DMS53 treated with DMSO at 0.1 percent for 48 hours (cell line): ENCODE measurements around the gene GDPD1.
"Not testable (repeated sequence)": the region's sequence is repeated elsewhere in the genome, so short reads cannot be mapped to it uniquely, and the experiment has no call there.

Experiments
- DNase-seq: peaks from one replicate; lab custom pipeline; 2025; ENCODE audit not compliant: unreplicated experiment; lab: John Stamatoyannopoulos, UW

GDPD1 gene

DNA sequence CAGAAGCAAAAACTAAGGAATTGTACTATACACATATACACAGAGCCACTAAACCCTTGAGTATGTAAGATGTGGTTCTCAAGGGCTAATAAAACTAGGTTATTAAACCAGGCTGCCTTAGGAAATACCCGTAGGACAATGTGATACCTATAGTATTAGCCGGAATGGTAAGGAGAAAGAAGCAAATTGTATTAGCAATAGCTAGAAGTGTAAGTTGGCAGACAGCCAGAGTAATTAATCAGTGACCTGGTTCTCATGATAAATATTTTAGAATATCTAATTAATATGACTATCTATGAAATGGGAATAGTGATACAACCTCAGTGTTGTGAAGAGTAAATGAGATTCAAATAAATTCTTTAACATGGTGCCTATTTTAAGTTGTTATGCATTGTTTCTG lies 18.6 kb downstream of the GDPD1 start:
- no peak for DNase-seq

DNA sequence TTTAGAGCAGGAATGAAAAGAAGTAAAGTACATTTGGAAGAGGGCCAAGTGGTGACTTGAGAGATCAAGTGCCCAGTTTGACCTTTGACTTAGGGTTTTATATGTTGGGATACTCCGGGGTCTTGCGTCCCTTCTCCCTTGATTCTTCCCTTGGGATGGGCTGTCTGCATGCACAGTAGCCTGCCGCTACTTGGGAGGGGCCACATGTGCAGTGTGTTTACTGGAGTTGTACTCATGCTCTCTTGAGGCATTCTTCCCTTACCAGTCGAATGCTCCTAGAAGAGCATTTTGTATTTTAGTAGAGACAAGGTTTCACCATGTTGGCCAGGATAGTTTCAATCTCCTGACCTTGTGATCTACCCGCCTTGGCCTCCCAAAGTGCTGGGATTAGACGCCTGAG lies 23.8 kb downstream of the GDPD1 start:
- no peak for DNase-seq

DNA sequence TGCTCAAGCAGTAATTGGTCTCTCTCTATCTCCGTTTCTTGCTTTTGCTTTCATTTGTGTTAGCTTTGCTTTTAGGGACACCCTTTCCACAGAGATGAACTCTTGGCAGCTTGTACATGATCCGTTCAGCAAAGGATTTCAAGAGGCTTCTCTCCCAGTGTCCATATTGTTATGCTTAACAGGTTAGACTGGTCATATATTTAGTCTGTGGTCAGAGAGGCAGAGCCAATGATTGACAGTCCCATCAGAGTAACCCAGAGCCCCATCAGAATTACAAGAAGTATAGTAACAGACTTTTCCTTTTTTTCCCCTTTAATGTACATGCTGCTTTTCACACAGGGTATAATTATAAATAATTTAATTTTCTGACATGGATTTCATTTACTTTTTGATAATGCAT lies 34.4 kb downstream of the GDPD1 start:
- peak; percentile 47 for DNase-seq

DNA sequence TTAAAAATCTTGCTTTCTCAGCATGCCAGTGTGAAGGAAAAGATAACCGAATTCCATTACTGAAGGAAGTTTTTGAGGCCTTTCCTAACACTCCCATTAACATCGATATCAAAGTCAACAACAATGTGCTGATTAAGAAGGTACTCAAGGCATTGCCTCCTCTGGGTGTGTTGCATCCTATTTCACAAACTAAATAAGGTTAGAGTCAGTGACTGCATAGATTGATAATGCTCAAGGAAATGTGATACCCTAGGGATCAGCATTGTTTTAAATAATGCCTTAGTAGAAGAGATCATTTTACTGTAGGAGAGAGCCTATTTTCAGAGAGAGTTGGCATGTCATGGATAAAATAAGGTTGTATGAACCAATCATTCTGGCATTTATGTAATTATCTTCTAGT lies 36.8 kb downstream of the GDPD1 start:
- DNase-seq = no peak

DNA sequence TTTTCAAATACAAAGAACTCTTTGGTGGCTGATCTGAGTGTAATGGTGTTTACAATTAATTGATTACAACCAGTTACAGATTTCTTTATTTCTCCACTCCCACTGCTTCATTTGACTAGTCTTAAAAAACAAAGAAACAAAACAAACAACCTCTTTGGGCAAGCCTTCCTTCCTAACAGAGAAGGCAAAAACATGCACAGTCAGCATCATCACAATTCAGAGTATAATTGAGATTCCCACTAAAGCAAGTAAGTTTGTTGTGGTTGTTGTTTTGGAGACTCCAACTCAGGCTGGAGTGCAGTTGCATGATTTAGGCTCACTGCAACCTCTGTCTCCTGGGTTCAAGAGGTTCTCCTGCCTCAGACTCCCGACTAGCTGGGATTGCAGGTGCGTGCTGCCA lies 40.4 kb downstream of the GDPD1 start:
- DNase-seq = no peak

DNA sequence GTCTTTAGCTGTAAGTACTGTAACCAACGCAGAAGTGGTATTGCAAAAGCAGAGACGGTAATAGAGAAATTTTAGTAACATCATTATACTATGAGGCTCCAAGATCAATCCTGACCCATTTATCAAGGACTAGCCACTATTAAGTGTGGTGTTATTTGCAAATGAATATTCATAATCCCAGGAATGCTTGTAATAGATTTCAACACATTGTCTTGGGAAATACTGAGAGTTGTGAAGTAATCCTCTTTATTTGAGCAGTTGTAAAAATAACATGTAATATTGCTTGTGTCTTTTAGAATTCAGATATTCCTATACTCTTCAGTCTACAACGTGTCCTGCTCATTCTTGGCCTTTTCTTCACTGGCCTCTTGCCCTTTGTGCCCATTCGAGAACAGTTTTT lies 46.4 kb downstream of the GDPD1 start:
- no peak for DNase-seq

DNA sequence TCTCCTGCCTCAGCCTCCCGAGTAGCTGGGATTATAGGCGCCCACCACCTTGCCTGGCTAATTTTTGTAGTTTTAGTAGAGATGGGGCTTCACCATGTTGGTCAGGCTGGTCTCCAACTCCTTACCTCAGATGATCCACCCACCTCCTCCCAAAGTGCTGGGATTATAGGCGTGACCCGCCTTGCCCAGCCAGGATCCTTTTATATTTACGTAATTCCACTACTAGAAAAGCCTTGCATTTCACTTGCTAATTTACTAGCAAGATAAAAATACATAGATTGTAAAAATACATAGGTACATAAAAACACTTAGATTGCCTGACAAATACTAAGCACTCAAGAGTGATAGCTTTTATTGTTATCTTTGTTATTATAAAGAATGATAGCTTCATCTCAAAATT lies 47.5 kb downstream of the GDPD1 start:
- no peak for DNase-seq

DNA sequence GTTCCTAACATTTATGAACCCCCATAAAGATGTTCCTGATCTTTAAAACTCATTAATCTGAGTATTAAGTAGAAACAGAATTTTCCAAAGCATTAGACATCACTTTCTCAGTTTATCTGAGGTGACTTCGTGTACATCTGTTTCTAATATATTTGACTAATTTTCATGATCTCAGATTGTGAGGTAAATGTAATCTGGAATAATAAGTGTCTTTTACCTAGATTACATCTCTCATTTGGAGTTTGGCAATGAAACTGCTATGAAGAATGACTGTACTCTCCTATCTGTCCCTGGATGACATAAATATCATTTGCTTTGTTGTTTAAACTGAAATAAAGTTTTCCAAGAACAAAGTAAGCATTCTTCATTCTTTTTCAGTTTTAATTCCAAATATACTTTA lies 55.3 kb downstream of the GDPD1 start:
- no peak for DNase-seq

DNA sequence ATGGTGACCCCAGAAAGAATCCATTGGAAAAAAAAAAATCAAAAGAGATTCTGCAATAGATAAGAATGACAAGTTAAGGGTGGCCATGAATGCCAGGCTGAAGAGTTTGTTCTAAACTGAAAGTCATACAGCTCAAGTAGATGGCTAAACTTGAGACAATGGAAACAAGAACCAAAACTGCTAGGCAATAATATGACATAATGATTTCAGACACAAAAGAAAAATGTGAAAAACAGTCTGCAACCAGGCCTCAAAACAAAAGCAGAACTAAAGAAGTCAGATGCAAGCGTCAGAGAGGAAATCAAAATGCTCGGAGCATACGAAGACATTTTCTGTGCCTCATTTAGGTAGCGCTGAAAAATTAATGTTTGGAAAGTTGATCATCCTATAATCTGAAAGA lies 56.7 kb downstream of the GDPD1 start:
- no peak for DNase-seq

DNA sequence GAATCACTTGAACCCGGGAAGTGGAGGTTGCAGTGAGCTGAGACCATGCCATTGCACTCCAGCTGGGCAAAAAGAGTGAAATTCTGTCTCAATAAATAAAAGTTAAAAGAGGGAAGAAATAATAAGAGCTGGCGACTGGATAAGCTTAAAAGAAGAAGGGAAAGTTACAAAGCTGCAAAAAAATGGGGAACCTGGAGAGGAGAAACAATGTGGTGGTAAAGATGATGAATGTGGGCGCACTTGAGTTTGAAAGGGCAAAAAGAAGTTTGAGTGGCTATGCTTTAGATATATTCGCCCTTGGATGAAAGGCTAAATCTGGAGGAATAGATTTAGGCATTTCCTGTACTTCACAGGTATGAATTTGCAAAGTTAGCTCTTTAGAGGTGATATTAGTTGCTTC lies 58.1 kb downstream of the GDPD1 start:
- no peak for DNase-seq

DNA sequence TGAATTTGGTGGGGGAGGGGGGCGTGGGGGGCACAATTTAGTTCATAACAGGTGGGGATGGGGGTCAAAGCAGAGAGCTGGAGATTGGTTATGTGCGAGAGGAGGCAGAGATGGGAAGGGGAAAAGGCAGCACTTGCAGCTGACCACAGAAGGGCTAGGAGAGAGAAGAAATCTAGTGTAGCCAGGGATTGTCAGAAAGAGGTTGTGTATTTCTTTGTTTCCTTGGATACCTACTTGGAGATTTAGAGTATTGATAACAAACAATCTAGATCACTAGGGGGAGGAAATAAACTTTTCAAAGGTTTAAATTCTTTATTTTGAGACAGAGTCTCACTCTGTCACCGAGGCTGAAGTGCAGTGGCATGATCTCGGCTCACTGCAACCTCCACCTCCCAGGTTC lies 64.0 kb downstream of the GDPD1 start:
- no peak for DNase-seq

DNA sequence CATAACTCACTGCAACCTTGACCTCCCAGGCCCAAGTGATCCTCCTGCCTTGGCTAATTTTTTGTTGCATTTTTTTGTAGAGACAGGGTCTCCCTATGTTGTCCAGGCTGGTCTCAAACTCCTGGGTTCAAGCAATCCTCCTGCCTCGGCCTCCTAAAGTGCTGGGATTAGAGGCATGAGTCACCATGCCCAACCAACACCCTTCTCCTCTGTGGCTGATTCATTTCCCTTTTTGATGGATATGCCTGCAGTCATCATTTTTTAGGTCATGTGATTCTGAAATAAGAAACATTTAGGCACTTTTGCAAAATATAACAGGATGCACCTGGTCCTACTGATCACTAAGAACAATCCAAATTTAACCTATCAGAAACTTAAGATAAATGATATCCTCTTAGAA lies 67.1 kb downstream of the GDPD1 start:
- no peak for DNase-seq

DNA sequence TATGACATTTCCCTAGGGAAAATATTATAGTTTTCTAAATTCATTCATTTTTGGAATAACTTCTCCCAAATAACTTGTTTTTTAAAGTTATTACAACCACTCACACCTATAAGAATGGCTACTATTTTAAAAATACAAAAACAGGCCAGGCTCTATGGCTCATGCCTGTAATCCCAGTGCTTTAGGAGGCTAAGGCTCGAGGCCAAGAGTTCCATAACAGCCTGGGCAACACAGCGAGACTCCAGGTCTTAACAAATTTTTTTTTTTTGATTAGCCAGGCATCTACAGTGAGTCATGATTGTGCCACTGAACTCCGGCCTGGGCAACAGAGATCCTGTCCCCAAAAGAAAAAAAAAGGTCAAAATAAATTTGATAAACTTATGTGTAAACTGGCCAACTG lies 67.6 kb downstream of the GDPD1 start:
- no peak for DNase-seq

DNA sequence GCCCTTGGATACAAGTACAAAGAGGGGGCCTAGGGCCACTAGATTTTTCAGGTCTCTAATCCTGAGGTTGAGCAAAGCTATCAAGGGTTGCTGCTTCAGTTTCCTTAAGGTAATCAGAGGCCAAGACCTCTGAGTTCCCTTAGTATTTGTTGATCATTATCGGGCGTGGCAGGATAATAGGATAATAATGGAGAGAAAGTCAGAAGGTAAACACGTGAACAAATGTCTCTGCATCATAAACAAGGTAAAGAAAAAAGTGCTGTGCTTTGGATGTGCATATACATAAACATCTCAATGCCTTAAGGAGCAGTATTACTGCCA lies 69.6 kb downstream of the GDPD1 start:
- no peak for DNase-seq

DNA sequence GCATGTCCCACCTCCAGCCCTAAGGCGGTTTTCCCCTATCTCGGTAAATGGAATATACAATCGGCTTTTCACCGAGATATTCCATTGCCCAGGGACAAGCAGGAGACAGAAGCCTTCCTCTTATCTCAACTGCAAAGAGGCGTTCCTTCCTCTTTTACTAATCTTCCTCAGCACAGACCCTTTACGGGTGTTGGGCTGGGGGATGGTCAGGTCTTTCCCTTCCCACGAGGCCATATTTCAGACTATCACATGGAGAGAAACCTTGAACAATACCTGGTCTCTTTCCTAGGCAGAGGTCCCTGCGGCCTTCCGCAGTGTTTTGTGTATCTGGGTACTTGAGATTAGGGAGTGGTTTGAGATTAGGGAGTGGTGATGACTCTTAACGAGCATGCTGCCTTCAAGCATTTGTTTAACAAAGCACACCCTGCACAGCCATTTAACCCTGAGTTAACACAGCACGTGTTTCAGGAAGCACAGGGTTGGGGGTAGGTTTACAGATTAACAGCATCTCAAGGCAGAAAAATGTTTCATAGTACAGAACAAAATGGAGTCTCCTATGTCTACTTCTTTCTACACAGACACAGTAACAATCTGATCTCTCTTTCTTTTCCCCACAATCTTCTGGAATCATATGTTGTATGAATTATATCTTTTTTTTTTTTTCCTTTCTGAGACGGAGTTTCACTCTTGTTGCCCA lies 70.1 kb downstream of the GDPD1 start:
- not testable (repeated sequence) for DNase-seq

DNA sequence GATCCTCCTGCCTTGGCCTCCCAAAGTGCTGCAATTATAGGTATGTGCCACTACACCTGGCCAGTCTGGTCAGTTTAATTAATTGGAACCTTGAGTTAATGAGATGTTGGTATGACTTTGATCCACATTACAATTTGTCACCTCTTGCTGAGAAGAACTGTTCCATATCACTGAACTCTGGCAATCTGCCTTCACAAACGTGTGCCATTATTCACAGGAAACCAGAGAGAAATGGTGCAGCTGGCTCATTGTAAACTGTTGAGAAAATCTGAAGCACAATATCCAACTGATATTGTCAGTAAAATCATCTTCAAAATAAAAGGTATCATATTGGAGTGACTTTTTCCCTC lies 71.8 kb downstream of the GDPD1 start:
- no peak for DNase-seq

DNA sequence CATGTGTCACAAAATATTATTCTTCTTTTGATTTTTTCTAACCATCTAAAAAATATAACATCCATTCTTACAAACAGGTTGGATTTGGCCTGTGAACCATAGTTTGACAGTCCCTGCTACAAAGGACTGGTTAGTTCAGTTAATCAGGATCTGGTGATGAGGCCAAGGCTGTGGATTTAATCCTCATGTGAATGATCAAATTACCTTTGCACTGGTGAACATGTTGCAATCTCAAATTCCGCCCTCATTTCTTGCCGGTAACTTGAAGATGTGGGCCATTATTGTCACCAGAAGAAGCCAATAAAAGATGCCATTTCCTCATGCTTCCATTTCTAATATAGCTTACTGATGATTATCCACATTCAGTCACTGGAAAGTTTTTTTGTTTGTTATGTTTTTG lies 75.9 kb downstream of the GDPD1 start:
- no peak for DNase-seq

DNA sequence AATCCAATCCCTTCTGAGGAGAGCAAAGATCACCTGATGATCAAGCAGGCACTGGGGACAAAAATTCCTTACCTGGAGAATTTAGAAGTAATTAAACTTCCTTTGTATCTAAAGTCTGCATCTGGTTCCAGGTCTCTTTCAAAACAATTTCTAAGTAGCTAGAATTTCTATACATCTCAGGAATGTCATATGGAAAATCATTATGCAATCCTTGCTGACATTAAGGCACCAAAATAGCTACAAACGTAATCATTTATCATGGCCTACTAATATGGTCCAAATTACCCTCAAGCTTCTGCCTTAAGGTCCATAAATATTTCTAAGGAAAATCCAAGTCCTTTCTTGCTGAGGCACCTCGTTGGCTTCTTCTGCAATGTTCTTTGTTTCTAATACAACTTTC lies 78.2 kb downstream of the GDPD1 start:
- no peak for DNase-seq

DNA sequence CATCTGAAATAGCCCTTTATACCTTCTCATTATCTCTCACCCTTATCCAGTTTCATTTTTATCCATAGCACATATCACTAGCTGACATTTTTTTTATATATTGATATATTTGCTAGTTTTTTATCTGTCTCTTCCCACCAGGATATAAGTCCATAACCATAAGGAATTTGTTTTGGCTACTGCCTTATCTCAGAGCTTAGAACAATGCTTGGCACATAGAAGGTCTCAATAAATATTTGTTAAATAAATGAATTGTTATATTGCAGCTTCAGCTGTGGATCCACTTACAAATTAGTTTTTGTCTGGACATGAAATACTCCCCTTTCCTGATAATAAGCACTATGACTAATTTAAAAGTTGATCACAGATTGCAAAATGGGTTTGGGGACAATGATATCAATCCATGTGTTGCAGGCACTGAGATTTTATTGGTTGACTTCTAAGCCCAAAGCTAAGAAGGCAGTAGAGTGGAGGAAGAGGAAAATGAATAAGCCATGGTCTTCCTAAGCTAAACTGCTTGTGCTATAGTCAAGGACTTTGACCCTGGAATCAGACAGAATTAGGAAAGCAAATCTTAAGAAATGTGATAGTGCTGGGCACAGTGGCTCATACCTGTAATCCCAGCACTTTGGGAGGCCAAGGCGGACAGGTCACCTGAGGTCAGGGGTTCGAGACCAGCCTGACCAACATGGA lies 79.2 kb downstream of the GDPD1 start:
- no peak for DNase-seq

DNA sequence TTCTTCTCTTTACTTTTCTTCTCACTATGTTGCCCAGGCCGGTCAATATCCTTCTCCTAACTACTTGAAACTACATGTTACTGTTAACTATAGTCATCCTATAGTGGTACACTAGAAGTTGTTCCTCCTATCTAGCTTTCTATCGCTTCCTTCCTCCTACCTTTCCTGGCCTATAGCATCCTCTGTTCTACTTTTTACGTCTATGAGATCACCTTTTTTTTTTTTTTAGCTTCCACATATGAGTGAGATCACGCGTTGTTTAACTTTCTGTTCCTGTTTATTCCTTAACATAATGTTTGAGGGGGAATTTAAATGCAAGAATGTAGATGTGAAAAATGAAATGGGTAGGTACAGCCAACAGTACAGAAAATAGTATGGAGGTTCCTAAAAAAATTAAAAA lies 80.6 kb downstream of the GDPD1 start:
- no peak for DNase-seq

DNA sequence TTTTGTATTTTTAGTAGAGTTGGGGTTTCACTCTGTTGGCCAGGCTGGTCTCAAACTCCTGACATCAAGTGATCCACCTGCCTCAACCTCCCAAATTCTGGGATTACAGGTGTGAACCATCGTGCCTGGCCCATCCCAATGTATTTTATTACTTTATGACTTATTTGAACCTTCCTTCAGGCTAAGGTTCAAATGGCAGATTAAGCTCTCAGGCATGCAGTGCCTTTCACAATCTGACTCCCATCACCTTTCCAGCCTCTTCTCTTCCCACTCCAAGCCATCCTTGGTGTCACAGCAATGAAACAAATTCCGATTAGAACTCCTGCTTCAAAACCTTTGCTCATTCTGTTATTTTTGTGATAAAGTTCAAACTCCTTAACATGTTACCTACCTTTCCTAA lies 84.5 kb downstream of the GDPD1 start:
- no peak for DNase-seq

DNA sequence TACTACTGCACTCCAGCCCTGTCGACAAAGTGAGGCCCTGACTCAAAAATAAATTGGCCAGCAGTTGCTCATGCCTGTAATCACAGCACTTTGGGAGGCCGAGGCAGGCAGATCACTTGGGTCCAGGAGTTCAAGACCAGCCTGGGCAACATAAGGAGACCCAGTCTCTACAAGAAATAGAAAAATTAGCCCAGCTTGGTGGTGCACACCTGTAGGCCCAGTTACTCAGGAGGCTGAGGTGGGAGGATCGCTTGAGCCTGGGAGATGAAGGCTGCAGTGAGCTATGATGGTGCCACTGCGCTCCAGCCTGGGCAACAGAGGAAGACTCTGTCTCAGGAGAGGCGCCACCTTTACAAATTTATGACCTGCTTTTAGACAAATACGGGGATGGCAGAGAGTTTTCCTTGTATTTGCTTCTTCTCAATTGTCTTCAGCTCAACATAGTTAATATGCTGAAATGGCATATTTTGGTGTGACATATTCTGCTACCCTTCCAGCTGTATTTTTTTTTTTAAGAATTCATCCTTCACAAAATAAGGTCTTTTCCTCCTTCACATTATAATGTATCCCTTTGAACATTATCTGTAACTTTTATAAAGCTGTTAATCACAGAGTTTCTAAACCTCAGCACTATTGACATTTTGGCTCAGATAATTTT lies 90.1 kb downstream of the GDPD1 start:
- no peak for DNase-seq

DNA sequence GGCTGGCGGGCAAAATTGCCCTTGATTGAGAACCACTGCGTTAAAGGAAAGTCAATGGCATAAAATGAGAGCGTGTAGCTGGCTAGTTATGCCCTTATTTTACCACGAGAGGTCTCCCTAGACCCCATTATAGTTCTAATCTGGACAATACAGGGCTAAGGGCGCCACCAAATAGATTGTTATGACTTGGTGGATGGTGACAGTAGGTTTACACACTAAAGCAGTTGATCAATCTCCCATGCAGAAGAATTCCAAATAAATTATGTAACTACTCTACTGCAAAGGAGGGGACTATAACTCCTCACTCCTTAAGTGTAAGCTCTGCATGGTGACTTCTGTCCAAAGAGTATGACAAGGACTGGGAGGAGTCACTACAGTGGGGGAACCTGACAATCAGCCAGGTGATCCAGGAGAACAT lies 90.7 kb downstream of the GDPD1 start:
- DNase-seq = peak; percentile 49
